Amniotic stem cell (primary cell): ENCODE data around the gene LYPD5.
"Not testable (repeated sequence)": the region's sequence is repeated elsewhere in the genome, so short reads cannot be mapped to it uniquely, and the experiment has no call there.

ENCODE experiments used
- DNase-seq: peaks from one replicate; lab custom pipeline; 2025; lab: John Stamatoyannopoulos, UW

LYPD5 gene

DNA sequence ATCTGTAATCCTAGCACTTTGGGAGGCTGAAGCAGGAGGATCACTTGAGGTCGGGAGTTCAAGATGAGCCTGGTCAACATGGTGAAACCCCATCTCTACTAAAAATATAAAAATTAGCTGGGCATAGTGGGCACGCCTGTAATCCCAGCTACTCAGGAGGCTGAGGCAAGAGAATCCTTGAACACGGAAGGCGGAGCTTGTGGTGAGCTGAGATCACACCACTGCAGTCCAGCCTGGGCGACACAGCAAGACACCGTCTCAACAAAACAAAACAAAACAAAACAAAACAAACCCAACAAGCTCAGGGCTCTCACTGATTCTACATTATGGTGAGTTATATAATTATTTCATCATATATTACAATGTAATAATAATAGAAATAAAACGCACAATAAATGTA, 4.2 kb upstream of the LYPD5 start:
- DNase-seq: not testable (repeated sequence)

DNA sequence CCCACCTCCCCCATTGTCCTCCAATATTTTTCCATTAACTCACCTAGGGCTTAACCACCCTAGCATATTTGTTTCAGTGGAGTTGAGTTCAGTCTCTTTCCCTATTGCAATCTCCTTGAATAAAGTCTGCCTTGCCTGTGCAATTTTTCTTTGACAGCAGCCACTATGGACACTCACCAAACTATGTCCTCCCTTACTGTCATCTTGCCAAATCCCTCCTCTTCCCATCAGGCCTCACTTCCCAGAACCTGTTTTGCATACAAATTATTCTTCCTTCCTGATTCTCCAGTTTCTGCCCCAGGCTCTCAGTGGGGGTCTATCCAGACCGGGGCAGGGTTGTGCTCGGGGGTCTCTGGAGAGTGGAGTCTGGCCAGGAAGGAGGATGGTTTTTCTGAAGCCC, 2.2 kb upstream of the LYPD5 start:
- DNase-seq: no peak

DNA sequence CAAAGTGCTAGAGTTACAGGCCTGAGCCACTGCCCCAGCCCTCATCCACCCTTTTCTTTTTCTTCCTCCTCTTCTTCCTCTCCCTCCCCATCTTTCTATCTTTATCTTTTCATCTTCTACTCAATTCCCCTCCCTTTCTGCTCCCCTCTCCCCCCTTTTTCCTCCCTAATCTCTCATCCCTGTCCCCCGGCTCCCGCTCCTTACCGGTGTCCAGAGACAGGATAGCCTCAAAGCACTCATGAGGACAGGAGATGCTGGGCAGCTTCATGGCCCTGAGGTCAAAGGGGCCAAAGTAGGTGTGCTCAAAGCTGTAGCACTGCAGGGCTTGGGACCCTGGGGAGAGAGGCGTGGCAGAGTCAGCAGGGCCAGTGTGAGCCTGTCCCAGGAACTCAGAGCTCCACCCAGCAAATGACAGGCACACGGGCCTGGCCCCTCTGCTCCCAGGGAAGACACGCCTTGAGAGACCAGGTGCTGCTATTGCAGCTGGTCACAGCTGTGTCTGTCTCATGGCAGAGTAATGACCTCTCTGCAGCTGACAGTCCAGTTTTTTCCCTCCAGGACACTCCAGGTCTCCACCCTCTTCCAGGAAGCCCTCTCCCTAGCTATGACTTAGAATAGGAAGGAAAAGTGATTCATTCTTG, 2.6 kb downstream of the LYPD5 start:
- no peak for DNase-seq

DNA sequence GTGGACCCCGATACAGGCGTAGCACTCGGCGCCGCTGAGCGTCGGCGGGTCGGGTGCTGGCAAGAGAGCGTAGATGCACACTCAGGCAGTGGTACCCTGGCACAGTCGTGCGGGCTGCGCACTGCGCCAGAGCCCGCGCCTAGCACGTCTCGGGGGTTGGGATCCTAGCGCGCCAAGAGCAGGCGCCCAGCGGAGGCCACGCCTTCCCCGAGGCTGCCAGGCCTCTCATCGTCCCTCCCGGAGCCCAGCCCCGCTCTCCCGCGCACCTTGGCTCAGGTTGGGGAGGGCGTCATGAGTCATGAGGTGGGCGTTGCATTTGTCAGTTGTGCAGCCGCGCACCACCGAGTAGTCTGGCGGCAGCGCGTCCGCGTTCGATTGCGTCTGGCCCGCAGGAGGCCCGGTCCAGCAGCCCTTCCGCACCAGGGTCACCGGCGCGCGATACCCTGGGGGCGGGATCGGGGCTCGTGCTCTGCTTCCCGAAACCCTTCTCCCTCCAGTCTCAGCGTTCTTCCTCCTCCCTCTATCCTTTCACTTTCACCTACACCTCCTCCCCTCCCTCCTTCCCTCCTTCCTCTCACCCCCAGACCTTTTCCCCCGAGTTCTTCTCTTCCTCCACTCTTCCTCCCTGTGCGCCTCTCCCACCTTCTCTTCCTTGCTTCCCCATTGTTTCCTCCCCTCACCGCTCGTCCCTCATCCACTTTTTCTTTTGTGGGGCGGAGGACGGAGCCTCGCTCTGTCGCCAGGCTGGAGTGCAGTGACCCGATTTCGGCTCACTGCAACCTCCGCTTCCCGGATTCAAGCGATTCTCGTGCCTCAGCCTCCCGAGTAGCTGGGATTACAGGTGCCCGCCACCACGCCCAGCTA, 3.5 kb downstream of the LYPD5 start:
- no peak for DNase-seq

DNA sequence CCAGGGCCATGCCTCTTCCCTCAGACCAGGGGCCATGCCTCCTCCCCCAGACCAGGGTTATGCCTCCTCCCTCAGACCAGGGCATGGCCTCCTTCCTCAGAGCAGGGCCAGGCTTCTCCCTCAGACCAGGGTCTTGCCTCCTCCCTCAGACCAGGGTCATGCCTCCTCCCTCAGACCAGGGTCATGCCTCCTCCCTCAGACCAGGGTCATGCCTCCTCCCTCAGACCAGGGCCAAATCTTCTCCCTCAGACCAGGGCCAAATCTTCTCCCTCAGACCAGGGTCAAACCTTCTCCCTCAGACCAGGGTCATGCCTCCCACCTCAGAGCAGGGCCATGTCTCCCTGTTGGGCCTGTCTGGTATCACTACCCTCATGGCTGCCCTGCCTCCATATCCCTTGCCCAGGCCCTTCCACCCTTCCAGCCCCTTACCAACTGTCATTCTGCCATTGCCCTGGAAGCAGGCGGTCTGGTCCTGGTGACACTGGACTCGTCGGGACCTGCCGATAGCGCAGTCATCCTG, 4.2 kb downstream of the LYPD5 start:
- no peak for DNase-seq

DNA sequence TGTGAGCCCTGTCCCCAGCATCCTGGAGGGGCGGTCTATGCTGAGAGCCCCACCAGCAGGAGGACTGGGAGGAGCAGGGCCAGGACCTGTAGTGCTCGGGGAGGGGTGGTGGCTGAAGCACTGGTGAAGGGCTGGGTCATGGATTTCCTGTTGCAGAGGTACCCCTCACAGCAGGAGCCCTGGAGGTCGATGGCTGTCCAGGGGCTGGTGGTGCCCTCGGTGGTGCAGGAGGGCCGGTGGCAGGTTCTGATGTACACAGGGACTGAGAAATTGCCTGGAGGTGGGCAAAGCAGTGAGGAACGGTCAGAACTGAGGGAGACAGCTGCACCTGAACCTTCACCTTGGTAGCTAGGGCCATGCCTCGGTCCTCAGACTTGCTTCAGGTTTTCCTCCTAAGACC, 4.7 kb downstream of the LYPD5 start:
- no peak for DNase-seq

DNA sequence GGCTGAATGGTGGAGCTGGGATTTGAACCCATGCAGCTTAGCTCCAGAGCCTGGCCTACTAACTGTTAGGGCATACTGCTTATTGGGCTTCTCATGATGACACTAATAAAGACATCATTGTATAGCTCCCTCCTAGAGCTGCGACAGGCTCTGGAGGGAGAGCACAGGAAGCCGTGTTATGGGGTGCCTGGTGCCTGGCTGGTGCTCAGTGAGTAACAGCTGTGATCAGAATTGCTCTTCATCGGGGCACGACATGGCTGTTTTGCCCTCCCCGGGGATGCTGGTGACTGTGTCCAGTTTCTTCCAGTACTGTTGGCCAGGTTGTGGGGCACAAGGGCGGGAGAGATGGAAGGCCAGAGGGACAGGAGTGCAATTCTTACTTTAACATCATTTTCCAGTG, 5.1 kb downstream of the LYPD5 start:
- DNase-seq: no peak

DNA sequence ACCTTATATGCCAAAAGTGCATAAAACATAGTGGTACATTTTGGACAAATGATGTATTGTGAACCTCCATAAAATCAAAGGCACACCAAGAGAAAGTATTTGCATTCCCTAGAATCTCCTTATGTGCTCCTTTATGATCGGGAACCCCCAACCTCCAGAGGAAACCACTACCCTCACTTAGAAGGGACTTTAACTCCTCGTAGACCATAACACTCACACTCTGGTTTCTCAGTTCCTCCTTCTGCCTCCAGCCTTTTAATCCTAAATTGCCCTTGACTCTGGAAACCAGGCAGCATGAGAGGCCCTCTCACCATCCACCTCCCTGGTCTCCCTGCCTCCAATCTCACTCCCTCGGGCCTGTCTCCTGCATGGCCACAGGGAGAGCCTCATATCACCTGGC, 11.7 kb downstream of the LYPD5 start:
- no peak for DNase-seq

DNA sequence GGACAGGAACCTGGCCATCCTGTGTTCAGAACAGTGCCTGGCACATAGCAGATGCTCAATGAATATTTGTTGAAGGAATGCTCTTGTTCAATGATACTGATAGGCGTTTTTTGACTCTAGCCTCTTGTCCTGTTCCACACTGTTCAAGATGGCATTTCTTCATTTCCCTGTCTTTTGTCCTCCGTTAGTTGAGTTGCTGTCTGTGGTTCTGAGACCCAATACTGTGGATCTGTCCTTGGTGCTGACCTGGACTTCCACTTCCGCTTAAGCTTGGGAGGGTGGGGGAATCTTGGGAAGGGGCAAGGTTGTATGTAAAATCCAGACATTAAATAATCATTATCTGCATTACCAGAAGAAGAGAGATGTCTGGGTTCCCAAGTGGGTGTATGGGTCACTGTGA, 13.2 kb downstream of the LYPD5 start:
- peak; percentile 15 for DNase-seq

DNA sequence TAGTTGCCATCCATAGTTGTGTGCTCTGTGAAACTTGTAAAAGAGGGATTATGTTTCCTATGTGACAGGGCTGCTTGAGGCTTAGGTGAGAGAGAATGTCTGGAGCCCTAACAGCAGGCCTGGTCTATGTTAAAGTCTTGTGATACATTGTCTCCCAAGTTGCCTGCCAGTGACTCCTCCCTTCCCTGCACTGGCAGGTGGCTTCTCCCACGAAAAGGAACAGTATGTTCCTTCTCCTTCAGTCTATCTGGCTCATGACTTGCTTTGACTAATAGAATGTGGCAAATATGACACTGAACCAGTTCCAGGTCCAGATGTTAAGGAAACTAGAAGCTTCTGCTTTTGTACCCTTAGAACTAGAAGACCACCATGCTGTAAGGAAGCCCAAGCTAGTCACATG, 15.6 kb downstream of the LYPD5 start:
- DNase-seq: no peak

DNA sequence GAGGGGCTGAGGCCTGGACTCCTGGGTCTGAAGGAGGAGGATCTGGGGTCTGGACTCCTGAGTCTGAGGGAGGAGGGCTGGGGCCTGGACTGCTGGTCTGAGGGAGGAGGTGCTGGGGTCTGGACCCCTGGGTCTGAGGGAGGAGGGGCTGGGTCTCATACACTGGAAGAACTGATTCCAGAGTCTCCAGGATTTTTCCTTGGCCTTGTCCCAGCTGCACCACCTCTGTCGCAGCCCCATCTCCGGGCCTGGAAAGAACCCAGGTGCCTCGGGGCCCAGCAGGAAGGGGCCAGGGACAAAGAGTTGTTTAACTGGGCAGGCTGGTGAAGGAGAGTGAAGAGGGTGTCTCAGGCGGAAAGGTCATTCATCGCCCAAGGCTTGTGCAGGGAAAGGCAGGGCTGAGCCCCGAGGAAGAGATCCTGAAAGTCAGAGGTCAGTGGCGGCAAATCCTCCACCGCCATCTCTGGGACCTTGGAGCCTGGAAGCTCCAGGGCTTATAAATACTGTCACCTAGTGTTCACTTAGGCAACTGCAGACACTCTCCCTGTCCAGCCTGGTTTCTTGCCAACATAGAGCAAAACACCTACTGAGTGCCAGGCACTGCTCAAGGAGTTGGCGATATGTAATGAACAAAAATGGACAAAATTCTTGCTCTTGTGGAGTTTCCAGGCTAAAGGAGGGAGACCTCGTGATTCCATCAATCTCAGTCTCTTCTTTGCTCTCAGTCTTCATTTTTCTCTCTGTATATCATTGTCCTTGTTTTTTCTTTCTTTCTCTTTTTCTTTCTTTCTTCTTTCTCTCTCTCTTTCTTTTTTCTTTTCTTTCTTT, 17.1 kb downstream of the LYPD5 start:
- DNase-seq: peak; percentile 32

DNA sequence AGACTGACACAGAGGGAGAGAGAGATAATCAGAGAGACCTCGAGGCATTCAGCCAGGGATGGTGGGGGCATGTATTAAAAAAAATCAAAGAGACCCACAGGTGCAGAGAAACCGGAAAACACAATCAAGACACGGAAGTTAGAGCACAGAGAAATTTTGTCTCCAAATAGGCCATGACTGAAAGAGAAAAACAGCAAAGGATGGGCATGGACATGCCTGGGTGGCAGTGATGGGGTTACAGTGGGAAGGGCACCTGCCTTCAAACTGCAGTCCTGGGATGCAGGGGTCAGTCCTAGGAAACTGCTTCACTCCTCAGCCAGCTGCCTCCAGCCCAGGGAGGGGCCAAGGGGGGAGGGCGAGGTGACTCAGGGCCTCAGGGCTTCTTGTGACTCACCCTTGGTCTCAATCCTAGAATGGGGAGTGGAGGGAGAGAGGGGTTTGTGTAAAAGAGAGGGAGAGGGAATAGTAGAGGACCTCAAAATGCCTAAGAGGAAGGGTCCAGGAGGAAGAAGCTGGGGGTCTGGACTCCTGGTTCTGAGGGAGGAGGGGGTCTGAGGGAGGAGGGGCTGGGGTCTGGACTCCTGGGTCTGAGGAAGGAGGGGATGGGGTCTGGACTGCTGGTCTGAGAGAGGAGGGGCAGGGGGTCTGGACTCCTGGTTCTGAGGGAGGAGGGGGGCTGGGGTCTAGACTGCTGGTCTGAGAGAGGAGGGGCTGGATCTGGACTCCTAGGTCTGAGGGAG, 17.8 kb downstream of the LYPD5 start:
- peak; percentile 42 for DNase-seq

DNA sequence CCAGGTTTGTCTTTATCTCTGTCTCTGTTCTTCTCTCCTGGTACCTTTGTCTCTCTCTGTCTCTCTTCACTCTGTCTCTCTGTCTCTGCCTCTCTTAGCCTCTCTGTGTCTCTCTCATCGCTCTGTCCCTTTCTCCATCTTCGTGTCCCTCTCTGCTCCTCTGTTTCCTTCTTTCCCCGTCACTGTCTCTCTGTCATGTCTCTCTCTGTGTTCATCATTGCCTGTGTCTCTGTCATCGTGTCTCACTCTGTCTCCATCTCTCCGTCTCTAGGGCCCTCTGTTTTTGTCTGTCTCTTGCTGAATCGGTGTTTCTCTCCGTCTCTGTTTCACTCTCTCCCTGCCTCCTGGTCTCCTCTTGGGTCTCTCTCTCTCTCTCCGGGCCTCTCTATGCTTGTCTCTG, 18.6 kb downstream of the LYPD5 start:
- no peak for DNase-seq

DNA sequence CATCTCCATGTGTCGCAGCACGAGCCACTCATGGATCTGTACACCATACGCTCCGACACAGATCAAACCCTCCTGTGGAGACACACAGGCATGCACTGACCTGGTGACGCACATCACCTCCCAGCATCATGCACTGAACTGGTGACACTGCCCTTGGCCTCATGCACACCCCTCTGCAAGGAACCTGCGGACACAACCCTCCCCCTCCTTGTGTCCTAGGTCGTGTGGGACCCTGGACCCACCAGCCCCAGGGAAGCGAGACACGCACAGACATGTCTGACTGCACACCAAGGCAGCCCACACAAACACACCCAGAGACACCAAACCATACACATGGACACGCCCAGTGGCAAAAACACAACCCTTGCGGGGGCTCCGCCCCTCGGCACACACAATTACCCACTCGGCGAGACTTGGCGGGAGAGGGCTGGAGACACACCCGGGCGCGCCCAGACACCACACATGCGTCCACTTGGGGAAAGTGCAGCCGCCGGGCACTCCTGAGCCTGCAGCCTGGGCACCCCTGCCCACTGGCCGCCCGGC, 19.5 kb downstream of the LYPD5 start:
- DNase-seq: no peak

DNA sequence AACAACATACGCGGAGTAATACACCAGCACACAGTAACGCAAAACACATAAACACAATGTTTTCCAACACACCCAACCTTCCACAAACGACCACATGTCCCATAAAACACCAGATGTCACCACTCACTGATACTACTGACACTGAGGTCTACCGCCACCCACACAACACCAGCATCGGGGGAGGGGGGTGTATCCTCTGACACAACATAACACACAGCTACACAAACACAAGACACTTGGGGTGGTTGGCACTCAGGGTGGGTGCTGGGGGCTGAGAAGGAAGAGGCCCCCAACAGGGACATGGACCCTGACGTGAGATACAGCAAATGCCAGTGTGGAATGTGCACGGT, 20.0 kb downstream of the LYPD5 start:
- no peak for DNase-seq

DNA sequence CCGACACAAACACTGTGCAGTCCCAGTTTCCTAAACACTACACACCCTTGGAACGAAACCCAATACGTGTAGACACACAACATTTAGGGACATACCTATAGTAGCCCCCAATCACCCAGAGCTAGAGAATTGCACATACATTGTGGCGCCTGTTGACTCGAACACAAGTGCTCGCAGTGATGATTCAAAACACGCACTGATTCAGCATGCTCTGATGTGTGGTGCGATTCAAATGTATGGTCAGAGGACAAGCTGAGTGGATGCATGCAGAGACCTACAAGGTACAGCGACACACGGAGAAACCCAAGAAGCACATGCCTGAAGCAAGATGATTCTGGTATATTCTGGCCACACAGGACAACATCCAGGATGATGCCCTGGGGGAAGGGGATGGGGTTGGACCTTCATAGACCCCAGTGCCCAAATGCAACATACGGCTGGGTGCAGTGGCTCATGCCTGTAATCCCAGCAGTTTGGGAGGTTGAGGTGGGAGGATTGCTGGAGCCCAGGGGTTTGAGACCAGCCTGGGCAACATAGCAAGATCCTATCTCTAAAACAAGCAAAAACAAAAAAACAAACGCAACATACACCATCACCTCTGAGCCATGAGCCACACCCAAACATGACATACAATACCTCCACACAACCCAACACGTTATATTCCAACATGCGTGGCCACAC, 20.5 kb downstream of the LYPD5 start:
- no peak for DNase-seq

DNA sequence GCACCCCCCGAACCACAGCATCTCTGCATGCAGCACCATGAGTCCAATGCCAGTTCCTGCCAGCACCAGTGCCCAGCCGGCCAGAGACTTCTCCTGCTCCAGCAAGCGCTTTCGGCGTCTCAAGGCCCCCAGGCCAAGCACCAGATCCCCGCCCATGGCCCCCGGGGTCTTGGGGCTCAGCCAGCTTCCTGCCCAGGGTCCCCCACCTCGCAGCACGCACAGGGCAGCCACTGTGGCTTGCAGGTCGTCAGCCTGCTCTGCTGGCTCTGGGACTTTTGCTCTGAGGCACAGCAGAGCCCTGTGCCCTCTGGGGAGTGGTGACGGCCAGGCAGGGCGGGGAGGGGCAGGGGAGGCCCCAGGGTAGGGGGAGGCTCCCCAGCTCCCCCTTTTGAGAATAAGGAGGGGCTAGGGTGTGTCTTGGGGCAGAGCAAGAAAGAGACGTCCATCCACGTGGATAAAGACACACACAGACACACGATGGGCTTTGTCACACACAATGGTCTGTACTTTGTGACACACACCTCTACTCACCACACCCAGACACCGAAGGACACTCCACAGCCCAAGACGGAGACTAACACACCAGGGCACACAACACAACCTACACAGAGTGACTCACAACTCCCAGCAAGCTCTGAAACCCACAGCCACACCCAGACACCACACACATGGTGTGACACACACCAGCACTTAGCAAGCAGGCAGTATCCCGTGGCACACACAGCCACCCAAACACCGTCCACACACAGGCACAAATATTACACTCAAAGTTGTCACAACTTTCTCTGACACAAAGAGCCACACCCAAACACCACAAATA, 21.3 kb downstream of the LYPD5 start, which contains the start of gene KCNN4:
TSS of gene KCNN4 (minus strand) at position 268 of the 820 bp plus-strand sequence. CDS start at position 156, 112 bp downstream.
- no peak for DNase-seq

DNA sequence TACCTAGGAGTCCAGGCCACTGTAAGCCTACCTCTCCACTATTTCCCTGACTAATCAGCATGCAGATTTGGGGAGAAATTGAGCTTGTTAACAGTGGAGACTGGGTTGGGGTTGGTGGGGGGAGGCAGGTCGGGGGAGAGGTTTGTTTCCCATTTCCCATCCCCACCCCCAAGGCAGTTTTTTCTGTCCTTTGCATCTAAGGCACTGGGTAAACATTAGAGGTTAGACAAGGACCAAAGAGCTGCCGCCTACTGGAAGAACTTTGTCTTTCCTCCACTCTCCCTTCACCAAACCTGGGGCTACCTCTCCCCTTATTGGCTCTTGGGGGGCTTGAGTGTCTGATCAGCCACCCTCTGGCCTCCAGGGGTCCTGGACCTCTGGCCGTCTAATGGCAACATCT, 22.4 kb downstream of the LYPD5 start:
- DNase-seq: no peak

DNA sequence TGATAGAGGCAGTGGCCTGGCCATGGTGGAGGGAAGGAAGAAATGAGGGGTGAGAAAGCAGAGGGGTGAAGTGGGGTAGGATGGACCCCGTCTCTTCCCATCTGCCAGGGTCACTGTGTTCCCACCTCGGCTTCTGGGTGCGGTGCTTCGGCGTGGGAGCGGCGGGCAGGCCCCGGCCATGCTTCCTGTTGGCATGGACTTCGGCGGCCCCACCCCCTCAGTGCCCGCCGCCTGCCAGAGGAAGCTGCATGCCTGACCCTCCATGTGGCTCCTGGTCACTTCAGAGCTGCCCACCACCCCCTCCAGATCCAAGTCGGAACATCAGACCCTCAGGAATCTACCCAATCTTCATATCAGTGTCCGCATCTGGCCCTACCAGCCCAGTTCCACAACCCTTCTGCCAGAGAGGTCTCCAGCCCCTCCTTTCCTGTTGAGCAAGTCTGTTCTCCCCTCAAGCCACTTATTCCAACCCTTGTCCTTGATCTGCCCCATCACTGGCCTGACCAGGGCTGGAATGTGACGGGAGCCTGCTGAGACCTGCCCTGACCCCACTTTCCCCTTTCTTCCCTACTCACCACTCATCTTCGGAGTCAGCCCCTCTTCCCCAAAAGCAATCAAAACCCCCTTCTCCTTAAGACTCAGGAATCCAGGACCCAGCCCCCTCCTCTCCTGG, 23.0 kb downstream of the LYPD5 start:
- no peak for DNase-seq
